Large intestine (tissue), 3 donors: ENCODE results near the gene GP2. TPM values are rescaled to one million over a fixed set of nuclear protein-coding genes. Genes with fewer than 3 reads are reported as not detected.
A peak's percentile ranks its signal among the peaks of the same experiment; 100 is the strongest.
"Not testable (repeated sequence)": the region's sequence is repeated elsewhere in the genome, so short reads cannot be mapped to it uniquely, and the experiment has no call there.

Experiments used
- DNase-seq, 2 donors: peaks; one replicate each; pipeline versions ENCODE4 v3.0.0 to v3.0.0-alpha.2; 2013
- H3K27ac ChIP-seq: one replicate; pipeline ENCODE4 v1.5.1; 2013; ENCODE audit warnings: low read length
- H3K27me3 ChIP-seq: 2 replicates; pipeline ENCODE4 v1.6.1; 2013; ENCODE audit warnings: low read length; ENCODE audit not compliant: control insufficient read depth, insufficient read depth
- H3K36me3 ChIP-seq: 2 replicates; pipeline ENCODE4 v1.6.1; 2013; ENCODE audit warnings: low read length; ENCODE audit not compliant: control insufficient read depth, insufficient read depth
- H3K4me1 ChIP-seq: one replicate; pipeline ENCODE4 v1.6.1; 2013; ENCODE audit warnings: low read length; ENCODE audit not compliant: control insufficient read depth, insufficient read depth
- H3K4me3 ChIP-seq: one replicate; pipeline ENCODE4 v1.5.1; 2013; ENCODE audit warnings: low read length
- H3K9me3 ChIP-seq: one replicate; pipeline ENCODE4 v1.6.1; 2013; ENCODE audit warnings: mild to moderate bottlenecking, low read depth, low read length, moderate library complexity; ENCODE audit not compliant: control insufficient read depth
- WGBS: methylation state at CpG from one replicate; pipeline ENCODE4 v1.1.5; 2013; ENCODE audit warnings: low lambda C conversion rate; ENCODE audit not compliant: insufficient coverage; 5-methylcytosine and 5-hydroxymethylcytosine counted together
- polyA plus RNA-seq: library from polyadenylated mRNA; unstranded; fragments of 120-200 nt; gene quantifications from one replicate; pipeline ENCODE4 v1.2.1, GENCODE V29; 2013

The GP2 gene
- polyA plus RNA-seq, 1 donor: 5.4 TPM

- no CpG with 5 or more reads among the region's 3 CpGs for WGBS
- Histone ChIP-seq H3K9me3 (no peaks in the 10 kb centered on the region), H3K36me3 (no peaks in the 10 kb centered on the region), H3K27me3 (no peaks in the 10 kb centered on the region), H3K4me1 (peaks cover 22% of the 10 kb centered on the region), H3K27ac (peak overlapping the region; percentile 53), H3K4me3 (no peak overlapping the region)
- DNase-seq: peak; percentile 14 to 63
Measured at GRCh38 chr16:20326321-20326720, 992 bp downstream of the GP2 start.

GRCh38 chr16:20325005-20325404 lies 2.3 kb downstream of the GP2 start:
- Histone ChIP-seq H3K4me1 (peaks cover 22% of the 10 kb centered on the region), H3K9me3 (no peaks in the 10 kb centered on the region), H3K4me3 (no peak overlapping the region), H3K36me3 (no peaks in the 10 kb centered on the region), H3K27ac (no peak overlapping the region), H3K27me3 (no peaks in the 10 kb centered on the region)
- no peak for DNase-seq
- whole genome bisulfite sequencing: no CpG with 5 or more reads among the region's 3 CpGs

- no peaks in the 10 kb centered on the region for H3K36me3 ChIP-seq
- H3K4me3 ChIP-seq: no peak overlapping the region
- no peak for DNase-seq
- no peak overlapping the region for H3K27ac ChIP-seq
- no peaks in the 10 kb centered on the region for H3K9me3 ChIP-seq
- no peaks in the 10 kb centered on the region for H3K27me3 ChIP-seq
- no CpG with 5 or more reads among the region's 9 CpGs for WGBS
- peaks cover 22% of the 10 kb centered on the region for H3K4me1 ChIP-seq
Measured at GRCh38 chr16:20323591-20324117, 3.7 kb downstream of the GP2 start.

- peaks cover 22% of the 10 kb centered on the region for H3K4me1 ChIP-seq
- no CpG with 5 or more reads among the region's 4 CpGs for WGBS
- DNase-seq: no peak
- no peaks in the 10 kb centered on the region for H3K9me3 ChIP-seq
- no peaks in the 10 kb centered on the region for H3K36me3 ChIP-seq
- H3K27ac ChIP-seq: no peak overlapping the region
- H3K27me3 ChIP-seq: no peaks in the 10 kb centered on the region
- H3K4me3 ChIP-seq: no peak overlapping the region
Measured at GRCh38 chr16:20322696-20323095, 4.6 kb downstream of the GP2 start.

- H3K27me3 ChIP-seq: no peaks in the 10 kb centered on the region
- no peaks in the 10 kb centered on the region for H3K36me3 ChIP-seq
- no peak overlapping the region for H3K27ac ChIP-seq
- H3K4me3 ChIP-seq: no peak overlapping the region
- H3K4me1 ChIP-seq: peaks cover 15% of the 10 kb centered on the region
- DNase-seq: no peak
- no peaks in the 10 kb centered on the region for H3K9me3 ChIP-seq
- WGBS: no CpG with 5 or more reads among the region's 1 CpG
Measured at GRCh38 chr16:20321671-20322070, 5.6 kb downstream of the GP2 start.

GRCh38 chr16:20321051-20321450 lies 6.3 kb downstream of the GP2 start:
- peaks cover 11% of the 10 kb centered on the region for H3K4me1 ChIP-seq
- H3K27me3 ChIP-seq, H3K36me3 ChIP-seq, H3K4me3 ChIP-seq, DNase-seq, H3K9me3 ChIP-seq, H3K27ac ChIP-seq: not testable (repeated sequence)
- WGBS: 100% methylated on average over 2 of the region's 2 CpGs

GRCh38 chr16:20320592-20320991 lies 6.7 kb downstream of the GP2 start:
- H3K4me3 ChIP-seq: no peak overlapping the region
- H3K27ac ChIP-seq: no peak overlapping the region
- DNase-seq: no peak
- H3K36me3 ChIP-seq: no peaks in the 10 kb centered on the region
- H3K4me1 ChIP-seq: peaks cover 8% of the 10 kb centered on the region
- no peaks in the 10 kb centered on the region for H3K9me3 ChIP-seq
- H3K27me3 ChIP-seq: no peaks in the 10 kb centered on the region

GRCh38 chr16:20320178-20320577 lies 7.1 kb downstream of the GP2 start:
- H3K36me3 ChIP-seq: no peaks in the 10 kb centered on the region
- no peaks in the 10 kb centered on the region for H3K9me3 ChIP-seq
- DNase-seq: no peak
- no peak overlapping the region for H3K27ac ChIP-seq
- no CpG with 5 or more reads among the region's 2 CpGs for WGBS
- H3K4me1 ChIP-seq: peaks cover 5% of the 10 kb centered on the region
- no peak overlapping the region for H3K4me3 ChIP-seq
- no peaks in the 10 kb centered on the region for H3K27me3 ChIP-seq

GRCh38 chr16:20319406-20319805 lies 7.9 kb downstream of the GP2 start:
- no CpG with 5 or more reads among the region's 1 CpG for WGBS
- no peak for DNase-seq
- Histone ChIP-seq H3K27me3 (no peaks in the 10 kb centered on the region), H3K9me3 (no peaks in the 10 kb centered on the region), H3K4me1 (no peaks in the 10 kb centered on the region), H3K27ac (no peak overlapping the region), H3K4me3 (no peak overlapping the region), H3K36me3 (no peaks in the 10 kb centered on the region)

GRCh38 chr16:20318437-20318836 lies 8.9 kb downstream of the GP2 start:
- H3K4me1 ChIP-seq: no peaks in the 10 kb centered on the region
- no peaks in the 10 kb centered on the region for H3K9me3 ChIP-seq
- DNase-seq: no peak
- WGBS: no CpG with 5 or more reads among the region's 3 CpGs
- no peak overlapping the region for H3K27ac ChIP-seq
- no peak overlapping the region for H3K4me3 ChIP-seq
- no peaks in the 10 kb centered on the region for H3K36me3 ChIP-seq
- H3K27me3 ChIP-seq: no peaks in the 10 kb centered on the region

- Histone ChIP-seq H3K4me1 (no peaks in the 10 kb centered on the region), H3K36me3 (no peaks in the 10 kb centered on the region), H3K9me3 (no peaks in the 10 kb centered on the region), H3K27me3 (no peaks in the 10 kb centered on the region), H3K4me3 (no peak overlapping the region), H3K27ac (no peak overlapping the region)
- no CpG with 5 or more reads among the region's 7 CpGs for WGBS
- DNase-seq: no peak
Measured at GRCh38 chr16:20318006-20318405, 9.3 kb downstream of the GP2 start.
